DND-41 (cell line): ENCODE measurements around the gene ZNF592.

Experiments used
- ATAC-seq: fragments of 200-7000 bp; cut with Tn5 transposase; 3 replicates; pipeline ENCODE4 v1.9.1; 2021; ENCODE audit warnings: low read depth; ENCODE audit not compliant: insufficient read depth
- DNase-seq: peaks from one replicate; pipeline ENCODE4 v3.0.0-alpha.2; 2020
- H2AFZ ChIP-seq: 2 replicates; pipeline ENCODE4 v1.6.0; 2012; ENCODE audit warnings: low read depth, low read length
- H3K27ac ChIP-seq: 2 replicates; pipeline ENCODE4 v1.5.1; 2012; ENCODE audit warnings: low read length, inconsistent platforms
- H3K27me3 ChIP-seq: fragments of 200-600 bp; sonication (generic); 2 replicates; pipeline ENCODE4 v1.6.0; 2012; ENCODE audit warnings: low read length, mild to moderate bottlenecking, inconsistent platforms; ENCODE audit not compliant: insufficient read depth, poor library complexity
- H3K36me3 ChIP-seq: 2 replicates; pipeline ENCODE4 v1.5.1; 2012; ENCODE audit warnings: low read length, inconsistent platforms; ENCODE audit not compliant: insufficient read depth
- H3K4me1 ChIP-seq: 2 replicates; pipeline ENCODE4 v1.5.1; 2012; ENCODE audit warnings: mild to moderate bottlenecking, low read length; ENCODE audit not compliant: insufficient read depth
- H3K4me2 ChIP-seq: 2 replicates; pipeline ENCODE4 v1.6.0; 2012; ENCODE audit warnings: mild to moderate bottlenecking, moderate library complexity, low read length, inconsistent platforms; ENCODE audit not compliant: insufficient read depth
- H3K4me3 ChIP-seq, 2 experiments: fragments of 200-600 bp in 1 of 2; shearing (Covaris generic) in 1 of 2; 2 replicates each; pipeline ENCODE4 v1.5.1; 2012 to 2016; ENCODE audit warnings: inconsistent platforms in 2 of 2, low read length in 2 of 2, mild to moderate bottlenecking in 2 of 2, low read depth in 1 of 2, moderate library complexity in 1 of 2
- H3K79me2 ChIP-seq: 2 replicates; pipeline ENCODE4 v1.6.0; 2012; ENCODE audit warnings: low read length, inconsistent platforms; ENCODE audit not compliant: insufficient read depth
- H3K9ac ChIP-seq: 2 replicates; pipeline ENCODE4 v1.6.0; 2012; ENCODE audit warnings: low read depth, mild to moderate bottlenecking, inconsistent platforms, low read length, moderate library complexity
- H3K9me3 ChIP-seq: 2 replicates; pipeline ENCODE4 v1.5.1; 2012; ENCODE audit warnings: low read length, moderate library complexity, mild to moderate bottlenecking, inconsistent platforms; ENCODE audit not compliant: insufficient read depth, severe bottlenecking
- H4K20me1 ChIP-seq: 2 replicates; pipeline ENCODE4 v1.6.0; 2012; ENCODE audit warnings: low read length; ENCODE audit not compliant: insufficient read depth
- CTCF ChIP-seq: IDR thresholded peaks from 2 replicates; pipeline ENCODE4 v1.5.1; 2012; ENCODE audit warnings: borderline replicate concordance, low read length, moderate library complexity, mild to moderate bottlenecking; ENCODE audit not compliant: poor library complexity, severe bottlenecking; ENCODE audit errors: extremely low read depth
- EZH2 ChIP-seq: IDR thresholded peaks from 3 replicates; pipeline ENCODE4 v1.6.1; 2012; ENCODE audit warnings: borderline replicate concordance, low read depth, mild to moderate bottlenecking, moderate library complexity, low read length, inconsistent platforms; ENCODE audit not compliant: severe bottlenecking

The ZNF592 gene

GRCh38 chr15:84703808-84704207 is 44.6 kb upstream of the ZNF592 start:
- ATAC-seq: no peak
- Histone ChIP-seq H4K20me1 (peaks cover 31% of the 10 kb centered on the region; the same call in 1 of the 2 replicates), H3K9me3 (no peaks in the 10 kb centered on the region)

GRCh38 chr15:84714372-84714771 is 34.0 kb upstream of the ZNF592 start:
- no peak overlapping the region for H2AFZ ChIP-seq
- ATAC-seq (no peak), DNase-seq (no peak)
- peaks cover 9% of the 10 kb centered on the region; the same call in 1 of the 2 replicates for H4K20me1 ChIP-seq
- peak overlapping the region; percentile 79 for H3K4me2 ChIP-seq
- H3K36me3 ChIP-seq: peaks cover 5% of the 10 kb centered on the region
- TF ChIP-seq EZH2: no peak
- no peak for TF ChIP-seq CTCF
- peak overlapping the region; percentile 85 for H3K9ac ChIP-seq
- no peaks in the 10 kb centered on the region for H3K9me3 ChIP-seq
- H3K79me2 ChIP-seq: peaks cover 67% of the 10 kb centered on the region
- H3K27ac ChIP-seq: no peak overlapping the region
- peaks cover 30% of the 10 kb centered on the region for H3K4me1 ChIP-seq
- peak overlapping the region; percentile 98 to 99; a peak in 2 of 4 replicates for H3K4me3 ChIP-seq
- H3K27me3 ChIP-seq: no peaks in the 10 kb centered on the region

More at GRCh38 chr15:84703808-84704207, 44.6 kb upstream of the ZNF592 start:
- Histone ChIP-seq H3K4me1 (no peaks in the 10 kb centered on the region), H2AFZ (no peak overlapping the region), H3K27ac (no peak overlapping the region), H3K9ac (no peak overlapping the region), H3K79me2 (peaks cover 95% of the 10 kb centered on the region), H3K4me2 (no peak overlapping the region), H3K4me3 (no peak overlapping the region), H3K36me3 (peaks cover 8% of the 10 kb centered on the region; the same call in 1 of the 2 replicates), H3K27me3 (no peaks in the 10 kb centered on the region)
- TF ChIP-seq EZH2: no peak
- no peak for TF ChIP-seq CTCF
- DNase-seq: no peak

- DNase-seq (no peak), ATAC-seq (no peak)
- H3K4me3 ChIP-seq: peak overlapping the region; percentile 98 to 99; a peak in 3 of 4 replicates
- TF ChIP-seq CTCF (no peak), EZH2 (no peak)
- peak overlapping the region; percentile 79 for H3K4me2 ChIP-seq
- H3K79me2 ChIP-seq: peaks cover 63% of the 10 kb centered on the region
- peaks cover 30% of the 10 kb centered on the region for H3K4me1 ChIP-seq
- H3K36me3 ChIP-seq: peaks cover 5% of the 10 kb centered on the region
- H2AFZ ChIP-seq: no peak overlapping the region
- peaks cover 9% of the 10 kb centered on the region; the same call in 1 of the 2 replicates for H4K20me1 ChIP-seq
- H3K27me3 ChIP-seq: no peaks in the 10 kb centered on the region
- peak overlapping the region; percentile 89; the same call in 1 of the 2 replicates for H3K27ac ChIP-seq
- H3K9me3 ChIP-seq: no peaks in the 10 kb centered on the region
- H3K9ac ChIP-seq: peak overlapping the region; percentile 85
These were observed 33.6 kb upstream of the ZNF592 start for GRCh38 chr15:84714821-84715220.
